Stomach smooth muscle (tissue), 2 donors: ENCODE measurements around the gene RALGDS.
"Not testable (repeated sequence)": the region's sequence is repeated elsewhere in the genome, so short reads cannot be mapped to it uniquely, and the experiment has no call there.

ENCODE experiments used
- H3K27ac ChIP-seq: one replicate; pipeline ENCODE4 v1.7.0; 2013; ENCODE audit warnings: mild to moderate bottlenecking, low read length, inconsistent platforms
- H3K27me3 ChIP-seq, 2 donors: one replicate each; pipeline ENCODE4 v1.7.0; 2013; ENCODE audit warnings: low read length in 2 of 2; ENCODE audit not compliant: insufficient read depth in 2 of 2, control insufficient read depth in 1 of 2
- H3K36me3 ChIP-seq, 2 donors: one replicate each; pipeline ENCODE4 v1.7.0; 2013; ENCODE audit warnings: low read length in 2 of 2; ENCODE audit not compliant: control insufficient read depth in 2 of 2, insufficient read depth in 2 of 2
- H3K4me1 ChIP-seq: one replicate; pipeline ENCODE4 v1.7.0; 2013; ENCODE audit warnings: low read length; ENCODE audit not compliant: control insufficient read depth, insufficient read depth
- H3K4me3 ChIP-seq, 2 donors: one replicate each; pipeline ENCODE4 v1.7.0; 2013; ENCODE audit warnings: low read length in 2 of 2
- H3K9ac ChIP-seq, 2 donors: one replicate each; pipeline ENCODE4 v1.7.0; 2013; ENCODE audit warnings: low read length in 2 of 2, mild to moderate bottlenecking in 1 of 2
- H3K9me3 ChIP-seq, 2 donors: one replicate each; pipeline ENCODE4 v1.7.0; 2013; ENCODE audit warnings: low read length in 2 of 2; ENCODE audit not compliant: control insufficient read depth in 2 of 2
- donor health status: healthy.
- donor health status: Pancreatic carcinoma.

RALGDS gene

DNA sequence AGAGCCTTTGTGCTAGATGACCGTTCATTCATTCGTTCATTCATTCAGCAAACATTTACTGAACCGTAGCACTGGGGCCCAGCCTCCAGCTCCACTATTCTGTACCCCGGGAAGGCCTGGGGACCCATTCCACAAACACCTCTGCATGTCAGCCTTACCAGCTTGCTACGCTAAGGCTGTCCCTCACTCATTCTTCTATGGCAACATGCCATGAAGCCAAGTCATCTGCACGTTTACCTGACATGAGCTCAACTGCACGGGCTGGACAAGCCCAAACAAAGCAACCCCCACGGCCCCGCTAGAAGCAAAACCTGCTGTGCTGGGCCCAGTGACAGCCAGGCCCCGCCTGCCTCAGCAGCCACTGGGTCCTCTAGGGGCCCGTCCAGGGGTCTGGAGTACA lies 53.2 kb downstream of the RALGDS start:
- Histone ChIP-seq H3K27me3 (no peaks in the 10 kb centered on the region), H3K9me3 (no peaks in the 10 kb centered on the region), H3K4me3 (no peak overlapping the region), H3K27ac (no peak overlapping the region), H3K9ac (no peak overlapping the region), H3K4me1 (no peaks in the 10 kb centered on the region), H3K36me3 (no peaks in the 10 kb centered on the region)

DNA sequence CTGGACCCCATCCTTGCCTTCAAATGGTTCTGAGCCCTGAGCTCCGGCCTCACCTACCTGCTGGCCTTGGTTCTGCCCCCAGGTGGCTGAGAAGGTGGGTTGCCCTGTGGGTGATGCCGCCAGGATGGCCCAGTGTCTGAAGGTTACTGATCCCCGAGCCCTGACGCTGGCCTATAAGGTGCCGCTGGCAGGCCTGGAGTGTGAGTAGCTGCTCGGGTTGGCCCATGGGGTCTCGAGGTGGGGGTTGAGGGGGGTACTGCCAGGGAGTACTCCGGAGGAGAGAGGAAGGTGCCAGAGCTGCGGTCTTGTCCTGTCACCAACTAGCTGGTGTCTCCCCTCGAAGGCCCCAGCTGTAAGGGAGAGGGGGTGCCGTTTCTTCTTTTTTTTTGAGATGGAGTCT lies 54.0 kb downstream of the RALGDS start:
- H3K4me3 ChIP-seq = no peak overlapping the region
- H3K9ac ChIP-seq = no peak overlapping the region
- no peaks in the 10 kb centered on the region for H3K27me3 ChIP-seq
- no peaks in the 10 kb centered on the region for H3K4me1 ChIP-seq
- H3K27ac ChIP-seq = no peak overlapping the region
- H3K36me3 ChIP-seq = no peaks in the 10 kb centered on the region
- no peaks in the 10 kb centered on the region for H3K9me3 ChIP-seq

DNA sequence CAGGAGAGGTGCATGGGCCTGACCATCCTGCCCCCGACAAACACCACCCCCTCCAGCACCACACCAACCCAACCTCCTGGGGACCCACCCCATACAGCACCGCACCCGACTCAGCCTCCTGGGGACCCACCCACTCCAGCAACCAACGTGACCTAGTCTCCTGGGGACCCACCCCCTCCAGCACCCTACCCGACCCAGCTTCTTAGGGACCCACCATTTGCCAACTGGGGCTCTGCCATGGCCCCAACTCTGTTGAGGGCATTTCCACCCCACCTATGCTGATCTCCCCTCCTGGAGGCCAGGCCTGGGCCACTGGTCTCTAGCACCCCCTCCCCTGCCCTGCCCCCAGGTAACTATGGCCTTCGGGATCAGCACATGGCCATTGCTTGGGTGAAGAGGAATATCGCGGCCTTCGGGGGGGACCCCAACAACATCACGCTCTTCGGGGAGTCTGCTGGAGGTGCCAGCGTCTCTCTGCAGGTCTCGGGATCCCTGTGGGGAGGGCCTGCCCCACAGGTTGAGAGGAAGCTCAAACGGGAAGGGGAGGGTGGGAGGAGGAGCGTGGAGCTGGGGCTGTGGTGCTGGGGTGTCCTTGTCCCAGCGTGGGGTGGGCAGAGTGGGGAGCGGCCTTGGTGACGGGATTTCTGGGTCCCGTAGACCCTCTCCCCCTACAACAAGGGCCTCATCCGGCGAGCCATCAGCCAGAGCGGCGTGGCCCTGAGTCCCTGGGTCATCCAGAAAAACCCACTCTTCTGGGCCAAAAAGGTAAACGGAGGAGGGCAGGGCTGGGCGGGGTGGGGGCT lies 54.7 kb downstream of the RALGDS start:
- Histone ChIP-seq H3K4me1 (no peaks in the 10 kb centered on the region), H3K36me3 (no peaks in the 10 kb centered on the region)

DNA sequence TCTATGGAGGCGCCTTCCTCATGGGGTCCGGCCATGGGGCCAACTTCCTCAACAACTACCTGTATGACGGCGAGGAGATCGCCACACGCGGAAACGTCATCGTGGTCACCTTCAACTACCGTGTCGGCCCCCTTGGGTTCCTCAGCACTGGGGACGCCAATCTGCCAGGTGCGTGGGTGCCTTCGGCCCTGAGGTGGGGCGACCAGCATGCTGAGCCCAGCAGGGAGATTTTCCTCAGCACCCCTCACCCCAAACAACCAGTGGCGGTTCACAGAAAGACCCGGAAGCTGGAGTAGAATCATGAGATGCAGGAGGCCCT lies 56.0 kb downstream of the RALGDS start:
- no peak overlapping the region for H3K4me3 ChIP-seq
- no peaks in the 10 kb centered on the region for H3K4me1 ChIP-seq
- no peaks in the 10 kb centered on the region for H3K36me3 ChIP-seq
- no peak overlapping the region for H3K27ac ChIP-seq
- no peaks in the 10 kb centered on the region for H3K9me3 ChIP-seq
- no peaks in the 10 kb centered on the region for H3K27me3 ChIP-seq
- H3K9ac ChIP-seq = no peak overlapping the region

More for the DNA sequence above, 54.7 kb downstream of the RALGDS start:
- Histone ChIP-seq H3K27me3 (no peaks in the 10 kb centered on the region), H3K9ac (no peak overlapping the region), H3K9me3 (no peaks in the 10 kb centered on the region), H3K4me3 (no peak overlapping the region), H3K27ac (no peak overlapping the region)

DNA sequence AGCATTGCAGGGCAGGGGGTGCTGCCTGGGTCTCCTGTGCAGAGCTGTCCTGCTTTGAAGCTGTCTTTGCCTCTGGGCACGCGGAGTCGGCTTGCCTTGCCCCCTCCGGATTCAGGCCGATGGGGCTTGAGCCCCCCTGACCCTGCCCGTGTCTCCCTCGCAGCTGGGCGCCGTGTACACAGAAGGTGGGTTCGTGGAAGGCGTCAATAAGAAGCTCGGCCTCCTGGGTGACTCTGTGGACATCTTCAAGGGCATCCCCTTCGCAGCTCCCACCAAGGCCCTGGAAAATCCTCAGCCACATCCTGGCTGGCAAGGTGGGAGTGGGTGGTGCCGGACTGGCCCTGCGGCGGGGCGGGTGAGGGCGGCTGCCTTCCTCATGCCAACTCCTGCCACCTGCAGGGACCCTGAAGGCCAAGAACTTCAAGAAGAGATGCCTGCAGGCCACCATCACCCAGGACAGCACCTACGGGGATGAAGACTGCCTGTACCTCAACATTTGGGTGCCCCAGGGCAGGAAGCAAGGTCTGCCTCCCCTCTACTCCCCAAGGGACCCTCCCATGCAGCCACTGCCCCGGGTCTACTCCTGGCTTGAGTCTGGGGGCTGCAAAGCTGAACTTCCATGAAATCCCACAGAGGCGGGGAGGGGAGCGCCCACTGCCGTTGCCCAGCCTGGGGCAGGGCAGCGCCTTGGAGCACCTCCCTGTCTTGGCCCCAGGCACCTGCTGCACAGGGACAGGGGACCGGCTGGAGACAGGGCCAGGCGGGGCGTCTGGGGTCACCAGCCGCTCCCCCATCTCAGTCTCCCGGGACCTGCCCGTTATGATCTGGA lies 56.6 kb downstream of the RALGDS start:
- H3K27ac ChIP-seq = no peak overlapping the region
- no peaks in the 10 kb centered on the region for H3K9me3 ChIP-seq
- H3K27me3 ChIP-seq = no peaks in the 10 kb centered on the region
- H3K36me3 ChIP-seq = no peaks in the 10 kb centered on the region
- H3K9ac ChIP-seq = no peak overlapping the region
- H3K4me1 ChIP-seq = no peaks in the 10 kb centered on the region
- H3K4me3 ChIP-seq = no peak overlapping the region

DNA sequence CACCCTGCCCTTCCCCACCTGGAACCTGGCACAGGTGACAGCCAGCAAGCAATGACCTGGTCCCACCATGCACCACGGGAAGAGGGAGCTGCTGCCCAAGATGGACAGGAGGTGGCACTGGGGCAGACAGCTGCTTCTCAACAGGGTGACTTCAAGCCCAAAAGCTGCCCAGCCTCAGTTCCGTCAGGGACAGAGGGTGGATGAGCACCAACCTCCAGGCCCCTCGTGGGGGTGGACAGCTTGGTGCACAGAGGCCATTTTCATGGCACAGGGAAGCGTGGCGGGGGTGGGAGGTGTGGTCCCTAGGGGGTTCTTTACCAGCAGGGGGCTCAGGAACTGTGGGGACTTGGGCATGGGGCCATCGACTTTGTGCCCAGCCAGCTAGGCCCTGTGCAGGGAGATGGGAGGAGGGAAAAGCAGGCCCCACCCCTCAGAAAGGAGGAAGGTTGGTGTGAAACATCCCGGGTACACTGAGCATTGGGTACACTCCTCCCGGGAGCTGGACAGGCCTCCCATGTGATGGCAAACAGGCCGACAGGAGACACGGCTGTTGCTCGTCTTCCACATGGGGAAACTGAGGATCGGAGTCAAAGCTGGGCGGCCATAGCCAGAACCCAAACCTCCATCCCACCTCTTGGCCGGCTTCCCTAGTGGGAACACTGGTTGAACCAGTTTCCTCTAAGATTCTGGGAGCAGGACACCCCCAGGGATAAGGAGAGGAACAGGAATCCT lies 57.4 kb downstream of the RALGDS start:
- H3K4me3 ChIP-seq = no peak overlapping the region
- H3K36me3 ChIP-seq = no peaks in the 10 kb centered on the region
- no peak overlapping the region for H3K9ac ChIP-seq
- no peaks in the 10 kb centered on the region for H3K9me3 ChIP-seq
- no peaks in the 10 kb centered on the region for H3K4me1 ChIP-seq
- H3K27ac ChIP-seq = no peak overlapping the region
- no peaks in the 10 kb centered on the region for H3K27me3 ChIP-seq

DNA sequence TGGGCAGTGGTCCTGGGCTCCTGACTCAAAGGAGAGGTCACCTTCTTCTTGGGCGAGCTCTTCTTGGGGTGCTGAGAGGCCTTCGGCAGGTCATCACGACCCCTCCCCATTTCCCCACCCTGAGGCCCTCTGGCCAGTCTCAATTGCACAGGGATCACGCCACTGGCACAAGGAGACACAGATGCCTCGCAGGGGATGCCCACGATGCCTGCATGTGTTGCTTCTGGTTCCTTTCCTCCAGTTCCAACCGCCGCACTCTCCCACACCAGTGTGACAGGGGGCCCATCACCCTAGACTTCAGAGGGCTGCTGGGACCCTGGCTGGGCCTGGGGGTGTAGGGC lies 57.9 kb downstream of the RALGDS start:
- Histone ChIP-seq H3K27ac (no peak overlapping the region), H3K4me1 (no peaks in the 10 kb centered on the region), H3K9me3 (no peaks in the 10 kb centered on the region), H3K9ac (no peak overlapping the region), H3K27me3 (no peaks in the 10 kb centered on the region), H3K4me3 (no peak overlapping the region), H3K36me3 (peaks cover 0 to under 1% of the 10 kb centered on the region in 2 donors)

DNA sequence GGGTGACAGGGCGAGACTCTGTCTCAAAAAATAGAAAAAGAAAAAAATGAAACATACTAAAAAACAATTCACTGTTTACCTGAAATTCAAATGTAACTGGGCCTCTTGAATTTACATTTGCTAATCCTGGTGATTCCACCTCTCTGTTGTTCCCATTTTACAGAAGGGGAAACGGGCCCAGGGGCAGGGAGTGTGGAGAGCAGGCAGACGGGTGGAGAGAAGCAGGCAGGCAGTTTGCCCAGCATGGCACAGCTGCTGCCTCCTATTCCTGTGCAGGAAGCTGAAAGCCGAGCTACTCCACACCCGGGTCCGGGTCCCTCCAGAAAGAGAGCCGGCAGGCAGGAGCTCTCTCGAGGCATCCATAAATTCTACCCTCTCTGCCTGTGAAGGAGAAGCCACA lies 58.5 kb downstream of the RALGDS start:
- not testable (repeated sequence) for H3K27ac ChIP-seq, H3K9me3 ChIP-seq, H3K9ac ChIP-seq, H3K27me3 ChIP-seq, H3K36me3 ChIP-seq, H3K4me3 ChIP-seq, H3K4me1 ChIP-seq

DNA sequence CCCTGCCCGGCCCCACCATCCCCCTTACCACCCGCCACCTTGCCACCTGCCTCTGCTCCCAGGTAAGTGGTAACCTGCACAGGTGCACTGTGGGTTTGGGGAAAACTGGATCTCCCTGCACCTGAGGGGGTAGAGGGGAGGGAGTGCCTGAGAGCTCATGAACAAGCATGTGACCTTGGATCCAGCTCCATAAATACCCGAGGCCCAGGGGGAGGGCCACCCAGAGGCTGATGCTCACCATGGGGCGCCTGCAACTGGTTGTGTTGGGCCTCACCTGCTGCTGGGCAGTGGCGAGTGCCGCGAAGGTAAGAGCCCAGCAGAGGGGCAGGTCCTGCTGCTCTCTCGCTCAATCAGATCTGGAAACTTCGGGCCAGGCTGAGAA lies 59.3 kb downstream of the RALGDS start, which contains the start of gene CEL:
CEL (plus strand) TSS at position 218 of the 382 bp plus-strand sequence; CDS start at position 240, 22 bp downstream.
- H3K9ac ChIP-seq, H3K27me3 ChIP-seq, H3K4me1 ChIP-seq, H3K4me3 ChIP-seq, H3K36me3 ChIP-seq, H3K27ac ChIP-seq, H3K9me3 ChIP-seq: not testable (repeated sequence)

DNA sequence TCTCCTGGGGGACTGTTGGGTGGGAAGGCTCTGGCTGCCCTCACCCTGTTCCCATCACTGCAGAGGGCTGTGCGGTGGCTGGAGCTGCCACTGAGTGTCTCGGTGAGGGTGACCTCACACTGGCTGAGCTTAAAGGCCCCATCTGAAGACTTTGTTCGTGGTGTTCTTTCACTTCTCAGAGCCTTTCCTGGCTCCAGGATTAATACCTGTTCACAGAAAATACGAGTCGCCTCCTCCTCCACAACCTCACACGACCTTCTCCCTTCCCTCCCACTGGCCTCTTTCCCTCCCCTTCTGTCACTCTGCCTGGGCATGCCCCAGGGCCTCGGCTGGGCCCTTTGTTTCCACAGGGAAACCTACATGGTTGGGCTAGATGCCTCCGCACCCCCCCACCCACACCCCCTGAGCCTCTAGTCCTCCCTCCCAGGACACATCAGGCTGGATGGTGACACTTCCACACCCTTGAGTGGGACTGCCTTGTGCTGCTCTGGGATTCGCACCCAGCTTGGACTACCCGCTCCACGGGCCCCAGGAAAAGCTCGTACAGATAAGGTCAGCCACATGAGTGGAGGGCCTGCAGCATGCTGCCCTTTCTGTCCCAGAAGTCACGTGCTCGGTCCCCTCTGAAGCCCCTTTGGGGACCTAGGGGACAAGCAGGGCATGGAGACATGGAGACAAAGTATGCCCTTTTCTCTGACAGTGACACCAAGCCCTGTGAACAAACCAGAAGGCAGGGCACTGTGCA lies 59.8 kb downstream of the RALGDS start:
- not testable (repeated sequence) for H3K9me3 ChIP-seq, H3K27ac ChIP-seq, H3K9ac ChIP-seq, H3K4me1 ChIP-seq, H3K27me3 ChIP-seq, H3K4me3 ChIP-seq
- peaks cover 2 to 11% of the 10 kb centered on the region in 2 donors for H3K36me3 ChIP-seq
